GM11168 (cell line): Measurements from ENCODE around the gene DTD1.

ENCODE experiments used
- in situ Hi-C: fragments of 300-500 bp; cut with MboI; formaldehyde crosslinking; loops from one replicate; pipeline ENCODE4 v1.12.0; 2022; ENCODE audit warnings: low sequenced_read_pairs; ENCODE audit not compliant: unreplicated experiment

DTD1 gene

DNA sequence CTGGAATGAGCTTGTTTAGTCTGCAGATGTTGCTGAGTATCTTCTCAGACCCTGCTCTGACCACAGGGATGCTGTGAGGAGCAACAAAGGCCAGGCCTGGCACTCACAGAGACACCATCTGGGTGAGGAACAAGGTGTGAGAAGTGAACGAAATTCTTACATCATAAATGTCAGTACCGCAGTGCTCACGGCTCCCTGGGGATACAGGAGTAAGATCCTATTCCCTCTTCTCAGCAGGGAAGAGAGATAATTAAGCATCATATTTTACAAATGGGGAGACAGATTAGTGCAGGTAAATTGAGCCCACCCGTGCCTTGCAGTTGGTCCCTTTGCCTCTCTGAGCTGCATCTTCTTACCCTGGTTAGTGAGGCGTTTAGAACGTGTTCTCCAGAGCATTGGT lies 106.2 kb downstream of the DTD1 start:
- in situ Hi-C loops, result no loop called here

DNA sequence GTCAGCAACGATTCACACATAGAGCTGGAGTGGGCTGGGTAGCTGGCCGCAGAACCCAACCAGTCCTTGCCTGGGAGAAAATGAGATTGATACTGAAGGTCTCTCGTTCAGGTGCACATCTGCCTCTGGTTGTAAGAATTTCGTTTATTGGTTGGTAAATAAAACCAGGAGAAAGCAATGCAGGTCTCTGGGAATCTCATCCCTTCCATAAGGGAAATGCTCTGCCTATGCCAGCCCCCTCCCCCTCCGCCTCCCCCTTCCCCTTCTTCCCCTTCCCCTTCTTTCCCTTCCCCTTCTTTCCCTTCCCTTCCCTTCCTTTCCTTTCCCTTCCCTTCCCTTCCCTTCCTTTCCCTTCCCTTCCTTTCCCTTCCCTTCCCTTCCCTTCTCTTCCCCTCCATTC lies 107.3 kb downstream of the DTD1 start:
- in situ Hi-C loops, result no loop called here

DNA sequence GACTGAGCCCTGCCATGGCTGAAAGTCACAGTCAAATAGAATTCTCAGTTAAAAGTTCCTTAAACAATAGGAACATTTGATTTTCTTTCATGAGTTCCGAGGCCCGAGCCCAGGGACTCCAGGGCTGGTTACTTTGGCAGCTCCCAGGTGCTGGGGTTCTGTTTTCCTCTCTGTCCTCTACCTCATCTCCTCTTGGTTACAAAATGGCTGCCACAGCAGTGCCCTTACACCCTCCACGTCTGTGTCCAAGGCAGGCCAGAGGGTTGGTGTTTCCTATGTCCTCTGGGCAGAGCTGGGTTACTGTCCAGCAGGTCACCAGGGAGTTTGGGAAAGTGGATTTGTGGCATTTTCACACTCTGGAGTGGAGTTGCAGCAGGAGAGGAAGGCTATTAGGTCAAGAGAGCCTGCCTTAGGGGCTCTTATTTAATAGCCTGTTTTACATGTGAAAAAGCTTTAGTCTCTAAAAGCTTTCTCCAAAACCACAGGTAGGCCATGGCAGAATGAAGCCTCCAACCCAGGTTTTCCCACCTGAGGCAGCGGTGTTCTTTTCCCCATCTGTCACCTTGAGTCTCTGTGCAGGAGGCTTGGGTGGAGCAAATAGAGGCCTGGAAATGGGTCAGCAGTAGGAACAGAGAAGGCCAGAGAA lies 111.0 kb downstream of the DTD1 start:
- in situ Hi-C loops, result no loop called here

DNA sequence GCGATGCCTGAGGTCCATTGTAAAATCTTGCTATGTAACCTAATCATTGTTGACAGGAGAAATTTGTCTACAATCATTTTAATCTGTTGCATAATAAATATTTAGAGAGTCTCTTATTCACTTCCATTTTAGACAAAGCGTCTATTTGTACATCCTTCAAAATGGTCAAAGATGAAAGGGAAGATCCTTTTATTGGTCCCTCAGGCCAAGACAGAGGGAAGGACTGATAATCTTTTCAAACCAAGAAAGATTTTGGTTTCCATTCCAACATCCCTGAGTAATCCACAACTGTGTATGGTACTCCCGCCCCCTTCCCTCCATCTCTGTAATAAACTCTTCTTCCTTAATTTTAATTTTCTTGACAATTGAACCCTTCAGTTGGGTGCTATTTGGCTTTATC lies 114.1 kb downstream of the DTD1 start:
- in situ Hi-C loops, result no loop called here

DNA sequence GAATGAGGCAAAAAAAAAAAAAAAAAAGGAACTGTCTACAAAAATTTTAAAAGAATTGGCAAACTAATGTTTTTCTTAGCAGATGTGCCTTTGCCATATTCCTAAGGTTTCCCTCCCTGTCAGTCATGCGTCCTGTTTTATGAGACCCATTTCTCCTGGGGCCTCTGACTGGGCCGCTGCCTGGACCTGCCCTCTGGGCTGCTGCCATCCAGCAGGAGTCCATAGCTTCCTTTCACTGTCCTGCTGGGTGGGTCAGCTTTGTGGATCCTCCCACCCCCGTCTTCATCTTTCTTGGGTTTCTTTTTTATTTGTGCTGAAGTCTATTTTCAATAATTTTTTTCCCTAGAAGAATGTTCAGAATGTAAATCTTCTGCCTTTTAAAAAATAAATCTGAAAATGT lies 114.9 kb downstream of the DTD1 start:
- in situ Hi-C loops, result no loop called here

DNA sequence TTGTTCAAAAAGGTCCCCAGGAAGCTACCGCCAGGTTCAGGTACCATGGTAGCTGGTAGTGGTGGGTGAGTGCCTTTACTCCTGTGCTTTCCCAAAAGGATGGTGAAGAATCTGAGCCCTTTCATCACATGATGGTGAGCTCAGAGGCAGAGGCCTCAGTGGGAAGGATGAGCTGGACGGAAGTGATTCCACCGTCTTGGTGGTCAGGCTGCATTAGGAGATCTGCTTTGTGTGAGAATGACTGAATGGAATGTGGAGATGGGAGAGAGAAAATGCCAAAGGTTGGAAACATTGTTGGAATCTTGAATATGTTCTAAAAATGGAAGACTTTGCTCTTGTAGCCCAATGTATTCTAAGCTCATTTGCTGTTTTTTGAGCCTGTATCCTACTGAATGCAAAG lies 117.6 kb downstream of the DTD1 start:
- in situ Hi-C loops, result no loop called here

DNA sequence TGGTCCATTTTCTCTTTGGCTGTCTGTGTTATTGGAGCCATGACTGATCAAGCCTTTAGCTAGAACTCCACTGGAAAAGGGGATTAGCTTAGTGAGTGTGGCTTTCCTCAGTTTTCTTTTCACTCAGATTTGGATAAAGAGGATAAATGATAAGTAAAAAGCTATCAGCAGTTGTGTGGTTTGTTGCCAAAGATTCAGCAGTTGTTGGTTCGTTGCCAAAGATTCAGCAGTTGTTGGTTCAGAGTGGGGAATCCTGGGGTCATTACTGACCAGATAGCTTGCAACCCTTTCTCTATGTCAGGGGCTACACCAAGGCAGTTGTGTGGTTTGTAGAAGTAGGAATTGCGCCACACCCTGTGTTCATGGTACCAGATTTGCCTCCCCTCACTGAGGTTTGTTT lies 118.1 kb downstream of the DTD1 start:
- in situ Hi-C loops, result no loop called here

DNA sequence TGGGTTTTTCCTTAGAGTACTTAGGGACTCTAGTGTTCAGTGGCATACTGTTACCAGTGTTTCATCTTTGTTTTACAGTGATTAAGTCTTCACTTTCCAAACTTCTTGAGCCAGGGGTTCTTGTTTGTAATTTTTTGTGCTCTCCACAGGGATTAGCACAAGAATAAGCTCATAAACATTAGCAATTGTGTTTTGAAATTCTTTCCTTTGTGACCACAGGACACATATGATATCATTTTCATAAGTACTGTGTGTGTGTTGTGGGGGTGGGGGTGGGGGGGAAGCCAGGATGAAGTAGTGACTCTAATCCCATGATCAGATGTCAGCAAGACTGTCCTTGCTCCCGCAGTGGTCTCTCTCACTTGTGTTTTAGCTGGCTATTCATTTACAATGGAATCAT lies 124.3 kb downstream of the DTD1 start:
- in situ Hi-C loops, result no loop called here

DNA sequence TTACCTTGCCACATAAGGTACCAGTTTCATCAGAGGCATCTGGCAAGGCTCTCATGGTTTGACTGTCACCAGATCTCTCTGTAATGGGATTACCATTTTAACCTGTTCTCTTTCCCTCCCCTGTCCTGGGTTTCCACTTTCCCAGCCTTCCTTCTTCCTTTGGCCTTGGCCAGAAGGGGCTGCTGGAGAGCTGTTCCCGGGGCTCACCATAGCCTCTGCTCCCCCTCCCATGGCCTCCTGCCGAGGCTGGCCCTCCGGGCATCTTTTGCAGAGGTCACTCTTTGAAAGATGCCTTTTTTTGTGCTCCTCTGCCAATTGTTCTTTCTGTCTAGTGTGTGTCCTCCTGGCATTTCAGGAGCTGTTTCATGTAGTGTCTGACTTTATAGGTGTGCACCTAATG lies 125.0 kb downstream of the DTD1 start:
- in situ Hi-C loops, result no loop called here

DNA sequence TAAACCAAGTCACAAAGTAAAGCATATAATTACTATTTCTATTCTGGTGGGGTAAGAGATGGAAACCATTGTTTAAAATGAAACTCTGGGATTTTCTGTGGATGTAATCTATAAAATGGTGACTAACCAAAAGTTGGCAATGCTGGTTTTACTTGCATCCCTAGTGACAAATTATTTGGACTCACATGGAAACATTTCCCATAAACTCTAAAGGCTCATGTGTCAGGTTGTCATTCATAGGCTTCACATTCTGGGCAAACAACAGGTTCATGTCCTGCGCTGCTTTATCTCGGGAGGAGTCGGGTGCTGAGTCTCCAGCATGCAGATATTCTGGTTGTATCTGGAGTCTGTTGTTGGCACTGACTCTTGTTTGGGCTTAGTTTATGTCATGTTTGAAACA lies 127.7 kb downstream of the DTD1 start:
- in situ Hi-C loops, result no loop called here

DNA sequence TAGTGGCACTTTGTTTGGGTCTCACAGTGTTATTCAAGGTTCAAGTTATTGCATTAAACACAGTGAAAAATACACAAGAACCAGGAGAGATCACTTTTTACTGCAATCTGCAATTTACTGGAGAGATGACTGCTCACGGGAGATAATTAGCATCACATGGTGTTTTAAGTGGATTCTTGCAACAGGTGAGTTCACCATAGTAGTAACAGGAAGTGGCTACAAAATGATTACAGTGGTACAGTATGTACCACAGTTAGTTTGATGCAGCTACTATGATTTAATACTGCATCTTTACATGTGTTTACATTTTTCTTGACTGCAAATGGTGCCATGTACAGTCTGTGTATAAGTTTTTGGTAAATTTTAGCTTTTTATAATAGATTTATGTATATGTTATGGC lies 129.2 kb downstream of the DTD1 start:
- in situ Hi-C loops, result no loop called here

DNA sequence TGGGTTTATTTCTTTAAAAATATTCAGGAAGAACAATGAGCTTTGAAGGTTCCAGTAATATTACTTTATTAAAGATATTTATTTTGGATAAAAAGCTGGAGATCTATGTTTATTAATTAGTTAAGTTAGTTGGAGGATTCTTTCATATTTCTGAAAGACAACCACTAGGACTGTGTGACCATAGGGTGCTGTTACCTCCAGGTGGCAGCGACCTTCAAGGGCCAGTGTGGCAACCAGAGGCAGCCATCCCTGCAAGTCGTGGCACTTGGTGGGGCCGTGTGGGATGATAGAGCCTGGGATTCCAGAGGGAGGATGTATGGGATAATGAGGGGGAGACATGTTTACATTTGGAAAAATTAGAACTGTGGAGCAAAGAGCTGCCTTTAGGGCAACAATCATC lies 130.3 kb downstream of the DTD1 start:
- in situ Hi-C loops, result no loop called here

DNA sequence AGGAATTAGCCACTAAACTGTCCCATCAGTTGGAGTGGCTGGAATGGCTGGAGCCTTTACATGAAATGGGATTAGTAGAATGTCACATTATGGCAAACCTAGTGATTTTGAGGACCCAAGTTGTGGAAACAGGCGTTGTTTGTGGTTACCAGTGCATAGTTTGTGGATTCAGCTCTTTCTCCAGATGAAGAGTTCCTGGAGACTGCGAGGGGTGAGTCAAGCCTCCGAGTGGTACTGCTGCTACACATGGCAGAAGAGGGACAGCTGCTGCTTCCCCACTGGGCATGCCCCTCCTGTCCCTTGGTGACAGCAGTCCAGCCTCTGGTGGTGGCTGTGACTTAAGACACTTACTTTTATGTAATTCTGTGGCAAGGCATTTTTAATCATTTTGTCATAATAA lies 131.6 kb downstream of the DTD1 start:
- in situ Hi-C loops, result no loop called here

DNA sequence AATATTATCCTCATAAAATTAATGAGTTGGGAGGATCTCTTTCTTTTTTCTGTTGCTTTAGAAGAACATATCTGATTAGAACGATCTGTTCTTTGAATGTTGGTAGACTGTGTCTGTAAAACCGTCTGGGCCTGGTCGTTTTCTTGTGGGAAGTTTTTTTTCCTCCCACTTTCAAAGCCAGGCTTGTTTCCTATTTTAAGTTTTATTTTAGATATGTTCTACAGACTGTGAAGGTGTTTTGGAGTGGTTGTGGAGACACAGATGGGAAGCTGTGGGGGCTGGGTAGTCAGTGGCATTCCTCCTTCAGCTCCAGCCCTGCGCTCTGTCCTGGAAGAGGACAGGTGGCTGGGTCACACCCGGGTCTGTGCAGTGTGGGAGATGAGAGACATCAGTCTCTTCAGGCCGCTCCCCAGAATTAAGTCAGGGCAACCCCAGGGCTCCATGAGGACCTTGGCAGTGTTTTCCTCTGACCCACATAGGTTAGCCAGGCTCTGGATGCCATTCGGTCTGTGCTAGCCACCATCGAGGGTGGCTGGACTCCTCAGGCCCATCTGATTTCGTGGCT lies 133.8 kb downstream of the DTD1 start:
- in situ Hi-C loops, result no loop called here

DNA sequence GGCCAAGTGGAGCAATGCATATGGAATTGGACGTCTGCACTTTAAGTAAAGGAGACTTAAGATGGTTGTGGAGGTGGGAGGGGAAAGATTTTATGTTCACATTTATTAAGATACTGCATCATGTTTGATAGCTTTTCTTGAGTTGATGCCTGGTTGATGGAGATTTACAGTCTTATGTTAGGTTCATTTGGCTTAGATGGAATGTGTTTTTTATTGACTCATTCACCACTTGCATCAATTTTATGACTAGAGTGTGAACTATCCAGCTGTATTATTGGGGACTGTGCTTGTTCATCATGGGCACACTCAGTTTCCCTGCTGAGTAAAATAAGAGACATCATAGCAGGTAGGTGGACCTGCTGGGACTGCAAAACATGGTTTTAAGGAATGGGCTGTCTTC lies 134.5 kb downstream of the DTD1 start:
- in situ Hi-C loops, result no loop called here

DNA sequence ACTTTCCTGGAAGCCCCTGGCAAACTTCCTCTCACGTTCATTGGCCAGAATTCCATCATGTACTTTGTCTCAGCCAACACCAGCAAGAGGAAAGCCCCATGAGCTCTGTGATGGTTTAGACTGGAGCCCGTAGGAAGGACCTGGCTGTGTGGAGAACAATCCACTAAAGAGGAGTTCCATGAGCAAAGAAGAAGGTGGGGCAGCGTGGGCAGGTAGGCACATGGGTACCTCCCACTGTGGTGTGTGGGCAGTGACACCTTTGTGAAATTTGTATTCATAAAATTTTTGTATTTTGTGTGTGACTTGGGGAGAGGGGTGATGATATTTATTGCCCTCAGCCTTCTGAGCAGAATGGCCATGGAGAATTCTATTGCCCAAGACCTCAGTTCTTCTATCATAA lies 136.2 kb downstream of the DTD1 start:
- in situ Hi-C loops, result no loop called here

DNA sequence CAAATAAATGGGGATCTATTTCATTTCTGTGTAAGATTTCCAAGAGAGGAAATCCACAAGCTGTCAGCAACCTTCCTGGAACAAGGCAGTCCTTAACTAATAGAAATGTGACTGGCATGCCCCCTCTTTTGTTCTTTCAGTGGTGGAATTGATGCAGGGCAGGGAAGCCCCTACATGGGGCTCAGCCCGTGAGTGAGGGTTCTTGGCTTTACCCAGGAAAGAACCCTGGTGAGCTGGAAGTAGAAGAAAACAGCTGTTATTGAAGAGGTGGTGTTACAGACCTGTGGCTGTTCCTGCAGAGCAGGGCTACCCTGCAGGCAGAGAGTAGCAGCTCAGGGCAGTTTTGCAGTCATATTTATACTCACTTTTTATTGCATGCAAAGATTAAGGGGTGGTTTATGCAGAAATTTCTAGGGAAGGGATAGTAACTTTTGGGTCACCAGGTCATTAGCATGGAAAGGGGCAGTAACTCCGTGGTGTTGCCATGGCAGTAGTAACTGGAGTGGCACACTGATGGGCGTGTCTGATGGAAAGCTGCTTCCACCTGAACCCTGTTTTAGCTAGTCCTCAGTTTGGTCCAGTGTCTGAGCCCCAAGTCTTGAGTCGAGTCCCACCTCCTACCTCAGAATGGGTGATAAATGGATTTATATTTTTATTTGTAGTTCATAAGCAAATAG lies 137.1 kb downstream of the DTD1 start:
- in situ Hi-C loops, result no loop called here

DNA sequence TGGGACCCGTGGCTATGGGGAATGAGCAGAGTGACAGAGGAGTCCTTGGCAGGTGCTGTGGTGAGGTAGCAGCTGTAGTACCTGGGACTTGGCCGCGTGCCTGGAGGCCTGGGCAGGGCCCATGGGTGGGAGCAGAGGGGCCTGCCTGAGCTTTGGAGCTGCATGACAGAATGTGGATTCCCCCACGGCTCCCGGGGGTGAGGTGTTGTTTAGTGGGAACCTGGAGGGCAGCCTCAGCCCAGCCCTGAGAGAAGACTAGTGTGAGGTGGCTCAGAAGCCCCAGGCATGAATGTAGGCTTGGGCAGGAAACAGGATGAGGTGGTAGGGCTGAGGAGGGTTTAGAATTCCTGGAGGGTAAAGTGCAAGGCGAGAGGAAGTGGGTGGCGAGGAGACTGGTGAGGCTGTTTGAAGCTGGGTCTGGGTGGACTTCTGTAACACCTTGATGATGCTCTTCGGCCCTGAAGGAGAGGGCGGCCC lies 139.2 kb downstream of the DTD1 start:
- in situ Hi-C loops, result no loop called here

DNA sequence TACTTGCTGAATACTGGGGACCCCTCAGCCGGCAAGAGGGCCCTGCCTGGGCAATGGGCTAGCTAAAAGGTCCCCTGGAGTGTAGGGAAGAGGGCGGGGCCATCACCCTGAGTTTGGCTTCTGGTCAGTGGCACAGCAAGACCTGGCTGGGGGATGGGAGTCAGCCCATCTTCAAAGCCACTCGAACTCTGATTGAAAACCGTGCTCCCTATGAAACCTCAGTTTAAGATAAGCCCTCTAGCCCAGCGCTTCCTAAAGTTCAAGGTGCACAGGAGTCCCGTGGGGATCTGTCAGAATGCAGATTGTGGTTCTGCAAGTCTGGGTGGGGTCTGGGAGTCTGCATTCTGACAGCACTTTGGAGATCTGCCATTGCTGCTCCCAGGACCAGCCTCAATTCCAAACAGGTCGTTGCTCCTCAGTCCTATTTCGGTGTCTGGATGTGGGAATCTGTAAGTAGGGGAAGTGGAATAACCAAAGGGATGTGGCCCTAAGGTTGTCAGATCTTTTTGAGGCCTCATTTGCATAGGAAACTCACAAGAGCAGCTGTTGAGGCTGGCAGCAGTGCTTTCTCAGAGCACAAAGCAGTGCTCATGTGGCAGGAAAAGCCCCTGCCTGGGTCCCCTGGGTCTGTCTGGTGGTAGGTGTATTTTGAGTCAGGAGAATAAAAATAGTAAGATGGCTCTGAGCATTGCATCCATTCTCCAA lies 140.5 kb downstream of the DTD1 start:
- in situ Hi-C loops, result no loop called here

DNA sequence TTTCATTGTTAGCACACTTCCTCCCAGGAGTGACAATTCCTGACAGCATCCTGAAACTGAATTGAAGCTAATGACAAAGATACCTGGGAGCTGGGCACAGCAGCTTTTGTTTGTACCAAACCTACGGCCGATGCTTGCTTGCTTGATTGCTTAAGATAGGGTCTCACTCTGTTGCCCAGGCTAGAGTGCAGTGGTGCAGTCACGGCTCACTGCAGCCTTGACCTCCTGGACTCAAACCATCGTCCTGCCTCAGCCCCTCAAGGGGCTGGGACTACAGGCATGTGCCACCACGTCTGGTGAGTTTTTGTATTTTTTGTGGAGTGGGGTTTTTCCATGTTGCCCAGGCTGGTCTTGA lies 141.0 kb downstream of the DTD1 start:
- in situ Hi-C loops, result no loop called here

DNA sequence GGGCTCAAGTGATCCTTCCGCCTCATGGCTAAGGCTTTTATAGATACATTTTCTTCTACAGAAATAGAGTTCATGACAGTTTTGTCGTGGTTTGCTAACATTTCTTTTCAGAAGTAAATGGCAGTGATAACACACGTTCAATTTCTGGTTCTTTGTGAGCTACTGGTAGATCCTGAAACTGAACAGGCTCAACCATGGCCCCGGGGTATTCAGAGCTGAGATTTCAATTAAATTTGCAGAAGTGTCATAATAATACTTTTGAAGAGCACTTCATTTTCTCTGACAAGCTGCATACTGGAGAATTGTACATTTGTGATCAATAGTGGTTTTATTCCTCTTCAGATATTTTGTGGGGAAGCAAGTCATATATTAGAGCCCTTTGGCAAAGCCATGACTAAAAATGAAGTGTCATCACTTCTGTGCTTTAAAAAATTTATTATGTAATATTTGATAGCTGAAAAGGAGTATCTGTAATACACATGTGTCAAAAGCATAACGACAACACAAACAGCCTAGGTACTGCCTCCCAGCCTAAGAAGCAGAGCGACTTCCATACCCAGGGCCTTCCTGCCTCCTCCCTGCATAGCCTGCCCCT lies 141.5 kb downstream of the DTD1 start:
- in situ Hi-C loops, result no loop called here
